HG02623 (cell line): Measurements from ENCODE around the gene C1QTNF9.
"Not testable (repeated sequence)": the region's sequence is repeated elsewhere in the genome, so short reads cannot be mapped to it uniquely, and the experiment has no call there.

ENCODE experiments used
- ATAC-seq: cut with Tn5 transposase; IDR thresholded peaks from one replicate; pipeline ENCODE4 v1.9.1; 2021; ENCODE audit warnings: moderate library complexity; ENCODE audit not compliant: unreplicated experiment

C1QTNF9 gene

DNA sequence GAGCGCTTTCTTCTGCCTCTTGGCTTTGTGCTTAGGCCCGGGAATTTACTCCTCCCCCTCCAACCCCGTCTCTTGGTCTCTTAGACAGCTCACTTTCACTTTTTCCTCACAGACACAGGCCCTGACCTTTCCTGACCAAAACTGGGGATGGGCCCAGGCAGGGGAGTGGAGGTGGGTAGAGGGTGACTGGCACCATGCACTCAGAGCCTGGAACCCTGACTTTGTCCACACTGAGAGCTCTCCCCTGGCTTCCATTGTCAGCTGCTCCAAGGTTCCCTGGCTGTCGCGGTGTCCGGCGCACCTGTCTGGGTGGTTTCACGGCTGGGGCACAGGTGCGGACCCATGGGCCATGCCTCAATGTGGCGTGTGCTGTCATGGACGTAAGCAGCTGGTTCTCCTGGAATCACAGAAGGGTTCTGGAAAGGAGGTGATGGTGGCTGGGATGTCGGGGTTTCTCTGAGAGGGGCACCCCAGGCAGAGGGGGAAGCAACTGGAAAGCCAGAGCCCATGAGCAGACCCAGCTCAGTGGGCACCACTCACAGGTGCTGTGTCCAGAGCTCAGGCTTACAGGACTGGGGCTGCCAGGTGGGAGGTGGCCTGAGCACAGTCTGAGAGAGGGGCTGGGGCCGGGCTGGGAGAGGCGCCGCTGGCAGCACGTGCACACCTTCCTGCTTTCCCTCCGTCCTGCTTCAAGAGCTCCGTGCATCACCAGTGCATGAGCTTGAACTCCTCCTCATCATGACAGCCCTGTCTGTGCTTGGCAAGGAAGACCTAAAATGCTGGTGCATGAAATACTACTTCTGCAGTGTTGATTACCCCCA is 28.0 kb upstream of the C1QTNF9 start:
- ATAC-seq = no peak

DNA sequence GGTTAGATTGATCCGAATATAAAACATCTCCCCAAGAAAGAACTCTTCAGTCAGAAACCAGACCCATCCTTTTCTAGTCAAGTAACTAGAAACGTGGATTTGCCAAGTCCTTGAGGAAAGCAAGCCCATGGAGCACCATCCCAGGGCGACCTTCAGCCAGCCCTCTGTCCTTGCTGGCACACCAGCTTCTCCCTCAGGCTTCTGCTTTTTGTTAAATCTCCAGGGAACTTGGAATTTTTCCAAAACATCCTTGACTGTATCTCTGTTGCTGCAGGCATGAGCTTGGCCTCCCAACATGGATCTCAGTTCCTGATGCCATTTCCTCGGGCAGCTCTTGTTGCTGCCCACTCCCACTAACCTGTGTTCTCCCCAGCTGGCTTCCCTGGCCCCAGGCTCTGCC is 27.1 kb upstream of the C1QTNF9 start:
- no peak for ATAC-seq

DNA sequence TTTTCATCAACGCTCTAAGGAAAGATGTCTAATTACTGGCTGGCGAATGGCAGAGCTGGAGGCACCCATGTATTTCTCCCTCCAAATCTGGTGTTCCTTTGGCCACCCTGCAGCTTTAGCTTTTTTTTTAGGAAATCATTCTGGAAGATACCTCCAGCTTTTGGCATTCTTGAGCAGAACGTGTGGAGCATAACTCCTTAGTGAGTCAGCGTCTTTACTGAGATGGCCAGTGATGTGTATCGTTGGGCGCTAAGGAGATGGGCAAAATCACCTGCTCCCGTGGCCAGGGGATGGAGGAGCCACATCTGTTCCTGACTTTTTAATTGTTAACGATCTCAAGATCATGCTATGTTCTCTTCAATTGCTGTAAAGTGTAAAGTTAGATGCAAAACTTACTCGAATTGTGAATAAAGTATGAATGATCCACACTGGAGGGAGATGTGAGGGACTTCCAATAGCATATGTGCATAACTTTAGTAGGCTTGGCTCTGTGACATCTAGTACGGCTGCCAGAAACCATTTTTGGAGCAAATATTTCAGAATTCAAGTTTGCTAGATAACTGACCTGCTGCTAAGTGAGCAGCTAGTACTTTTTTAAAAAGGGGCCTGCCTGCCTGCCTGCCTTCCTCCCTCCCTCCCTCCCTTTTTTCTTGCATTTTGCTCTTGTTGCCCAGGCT is 24.4 kb upstream of the C1QTNF9 start:
- no peak for ATAC-seq

DNA sequence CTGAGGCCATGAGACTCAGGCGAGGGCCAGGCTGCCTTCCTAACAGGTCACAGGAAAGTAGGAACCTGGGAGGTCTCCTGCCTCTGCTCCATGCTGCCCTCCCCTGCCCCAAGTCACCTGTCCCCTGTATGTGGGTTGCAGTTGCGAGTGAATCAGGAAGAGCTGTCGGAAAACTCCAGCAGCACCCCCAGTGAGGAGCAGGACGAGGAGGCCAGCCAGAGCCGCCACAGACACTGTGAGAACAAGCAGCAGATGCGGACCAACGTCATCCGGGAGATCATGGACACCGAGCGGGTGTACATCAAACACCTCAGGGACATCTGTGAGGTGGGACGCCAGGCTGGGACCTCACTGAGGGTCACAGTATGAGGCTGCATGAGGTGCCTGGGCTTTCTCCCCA is 22.8 kb upstream of the C1QTNF9 start:
- no peak for ATAC-seq

DNA sequence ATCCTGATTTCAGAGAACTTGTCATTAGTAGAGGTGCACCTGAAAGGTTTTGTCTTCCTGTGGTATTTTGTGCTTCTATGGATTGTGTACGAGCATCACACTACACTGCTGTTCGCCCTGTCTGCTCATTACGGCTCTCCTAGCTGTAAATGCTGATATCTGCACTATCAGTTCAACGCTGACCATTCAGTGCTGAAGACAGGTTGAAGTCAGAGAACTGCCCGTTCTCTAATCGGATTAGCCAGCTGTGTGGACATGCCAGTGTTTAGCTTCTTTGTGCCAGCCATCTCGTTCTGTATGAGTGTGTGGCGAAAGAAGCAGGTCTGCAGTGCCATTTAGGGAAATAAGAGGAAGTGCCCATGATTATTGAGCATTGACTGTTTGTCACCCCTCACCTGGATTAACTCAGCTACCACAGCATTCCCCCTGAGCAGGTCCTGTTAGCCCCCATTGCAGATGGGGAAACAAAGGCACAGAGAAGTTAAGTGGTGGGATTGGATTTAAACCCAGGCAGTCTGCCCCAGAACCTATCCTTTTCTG is 21.6 kb upstream of the C1QTNF9 start:
- ATAC-seq = no peak

DNA sequence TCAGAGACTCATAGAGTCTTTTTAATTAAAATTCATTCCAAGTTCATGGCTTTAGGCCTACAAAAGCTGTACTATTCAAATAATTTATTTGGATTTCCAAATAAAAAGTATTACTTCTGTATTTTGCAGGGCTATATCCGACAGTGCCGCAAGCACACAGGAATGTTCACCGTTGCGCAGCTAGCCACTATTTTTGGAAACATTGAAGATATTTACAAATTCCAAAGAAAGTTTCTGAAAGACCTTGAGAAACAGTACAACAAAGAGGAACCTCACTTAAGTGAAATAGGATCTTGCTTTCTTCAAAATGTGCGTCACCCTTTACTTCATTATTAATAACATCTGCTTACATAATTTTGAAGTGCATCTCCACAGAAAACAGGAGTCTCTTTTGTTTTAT is 20.5 kb upstream of the C1QTNF9 start:
- ATAC-seq = no peak

DNA sequence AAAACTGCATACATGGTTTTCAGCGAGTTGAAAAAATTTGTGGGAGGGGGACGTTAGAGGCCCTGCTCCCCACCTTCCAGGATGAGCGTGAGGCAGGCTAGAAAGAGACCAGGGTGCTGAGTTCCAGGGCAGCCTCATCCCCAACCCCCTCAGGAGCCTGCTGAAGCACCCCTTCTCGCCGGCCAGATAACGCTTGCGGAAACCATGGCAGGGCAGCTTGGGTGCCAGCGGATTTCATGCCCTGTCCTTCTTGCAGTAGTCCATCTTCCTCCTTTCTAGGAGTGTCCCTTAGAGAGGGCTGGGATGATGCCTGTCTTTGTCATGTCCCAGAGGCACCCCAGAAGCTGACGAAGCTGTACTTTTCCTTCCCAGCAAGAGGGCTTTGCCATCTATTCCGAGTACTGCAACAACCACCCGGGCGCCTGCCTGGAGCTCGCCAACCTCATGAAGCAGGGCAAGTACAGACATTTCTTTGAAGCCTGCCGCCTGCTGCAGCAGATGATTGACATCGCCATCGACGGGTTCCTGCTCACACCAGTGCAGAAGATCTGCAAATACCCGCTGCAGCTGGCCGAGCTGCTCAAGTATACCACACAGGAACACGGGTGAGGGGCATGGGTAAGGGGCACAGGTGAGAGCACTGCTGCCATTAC is 19.0 kb upstream of the C1QTNF9 start:
- ATAC-seq = no peak

DNA sequence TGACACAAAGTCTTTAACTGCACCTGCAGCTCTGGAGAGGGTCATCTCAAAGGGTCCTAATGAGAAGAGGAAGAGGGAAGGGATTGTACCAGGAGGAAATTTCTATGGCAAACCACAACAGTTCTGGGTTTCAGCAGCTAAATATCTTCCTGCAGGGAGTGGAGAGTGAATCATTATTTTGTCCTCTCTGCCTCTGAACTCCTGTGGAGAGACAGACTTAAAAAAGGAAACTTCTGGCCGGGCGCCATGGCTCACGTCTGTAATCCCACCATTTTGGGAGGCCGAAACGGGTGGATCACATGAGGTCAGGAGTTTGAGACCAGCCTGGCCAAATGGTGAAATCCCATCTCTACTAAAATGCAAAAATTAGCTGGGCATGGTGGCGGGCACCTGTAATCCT is 16.9 kb upstream of the C1QTNF9 start:
- ATAC-seq = no peak

DNA sequence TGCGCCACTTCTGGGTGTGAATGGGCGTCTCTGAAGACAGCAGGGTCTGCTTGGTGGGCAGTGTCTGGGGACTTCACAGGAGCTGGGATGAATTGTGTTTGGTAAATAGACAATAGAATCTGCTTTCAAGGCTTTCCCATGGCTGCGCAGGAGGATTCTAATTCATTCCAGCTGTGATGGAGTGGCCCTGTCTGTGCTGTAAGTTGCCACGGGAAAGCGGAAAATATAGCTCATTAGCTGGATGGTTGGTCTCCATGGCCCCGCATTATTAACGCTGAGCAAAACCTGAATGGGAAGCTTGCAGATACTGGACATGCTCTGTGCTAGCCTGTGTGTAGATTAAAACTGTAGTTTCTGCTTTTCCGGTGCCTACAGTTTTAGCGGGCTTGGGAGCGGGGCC is 15.6 kb upstream of the C1QTNF9 start:
- no peak for ATAC-seq

DNA sequence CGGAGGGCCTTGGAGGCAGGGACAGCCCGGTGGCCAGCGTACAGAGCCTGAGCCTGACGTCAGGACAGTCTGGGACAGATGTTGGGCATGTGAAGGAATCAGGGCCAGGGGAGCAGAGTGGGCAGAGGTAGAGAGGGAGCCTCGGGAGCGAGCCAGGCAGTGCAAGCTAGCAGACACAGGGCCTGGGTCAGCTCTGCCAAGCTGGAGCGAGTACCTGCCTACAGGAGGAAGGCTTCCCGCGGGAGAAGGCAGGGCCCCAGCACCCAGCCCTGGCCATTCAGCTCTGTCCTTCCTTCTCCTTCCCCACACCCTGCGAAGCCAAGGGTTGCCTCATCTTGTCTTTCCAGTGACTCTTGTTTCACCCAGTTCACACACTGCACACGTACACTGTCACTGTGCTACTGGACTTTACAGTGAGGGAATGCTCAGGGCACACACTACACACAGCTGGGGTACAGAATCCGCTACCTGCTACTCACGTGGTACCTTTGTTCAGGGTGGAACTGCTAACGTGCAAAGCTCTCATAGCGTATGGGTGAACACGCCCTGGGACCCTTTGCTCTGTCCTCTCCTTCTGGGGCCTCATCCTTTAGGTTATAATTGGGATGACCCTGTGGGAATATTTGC is 9.8 kb upstream of the C1QTNF9 start:
- no peak for ATAC-seq

DNA sequence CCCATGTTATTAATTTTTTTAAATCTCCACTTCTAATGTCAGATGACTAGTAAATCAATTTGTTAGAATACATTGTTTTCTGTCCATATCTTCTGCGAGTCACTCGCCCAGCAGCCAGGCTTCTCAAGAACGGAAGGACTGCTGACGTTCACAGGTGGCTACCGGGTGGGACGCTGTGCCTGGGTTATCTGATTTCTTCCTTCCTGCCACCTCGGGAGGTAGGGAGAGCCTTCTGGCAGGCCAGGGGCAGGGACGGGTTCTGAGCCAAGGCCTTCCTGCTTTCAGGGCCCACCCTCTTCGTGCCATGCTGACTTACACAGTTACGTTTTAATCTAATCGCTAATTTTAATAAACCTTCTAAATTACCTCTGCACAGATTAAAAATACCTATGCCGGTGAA is 7.9 kb upstream of the C1QTNF9 start:
- ATAC-seq = no peak

DNA sequence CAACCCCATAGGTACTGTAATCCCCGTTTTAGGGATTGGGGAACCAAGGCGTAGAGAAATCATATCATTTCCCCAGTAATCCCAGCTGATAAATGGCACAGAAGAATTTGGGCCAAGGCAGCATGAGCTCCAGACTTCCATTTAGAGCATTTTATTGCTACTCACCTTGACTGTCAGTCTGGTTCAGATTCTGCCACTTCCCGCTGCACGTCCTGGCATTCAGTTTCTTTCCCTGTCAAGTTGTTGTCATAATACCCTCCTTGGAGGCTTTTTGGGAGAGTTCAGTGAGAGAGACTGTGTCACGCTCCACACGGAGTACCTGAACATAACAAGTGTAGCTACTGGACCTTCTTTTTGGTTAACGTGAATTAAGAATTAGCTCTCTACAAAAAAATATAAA is 7.5 kb upstream of the C1QTNF9 start:
- ATAC-seq = no peak

DNA sequence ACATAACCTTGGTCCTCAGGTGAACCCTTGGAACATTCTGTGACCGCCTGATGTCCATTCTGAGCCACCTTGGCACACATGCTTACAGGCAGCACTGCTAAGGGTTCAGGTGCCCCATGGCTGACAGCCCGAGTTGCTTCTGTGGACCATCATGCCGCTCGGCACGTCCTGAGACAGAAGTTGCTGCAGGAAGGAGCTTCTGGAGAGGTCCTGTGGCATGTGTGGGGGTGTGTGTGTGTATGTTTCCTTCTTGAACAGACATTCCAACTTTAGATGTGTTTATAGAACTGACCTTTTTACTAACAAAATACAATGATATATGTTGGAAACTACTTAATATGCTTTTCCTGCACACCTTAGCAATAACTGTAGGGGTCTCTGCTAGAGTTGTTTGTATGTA is 4.8 kb upstream of the C1QTNF9 start:
- ATAC-seq = no peak

DNA sequence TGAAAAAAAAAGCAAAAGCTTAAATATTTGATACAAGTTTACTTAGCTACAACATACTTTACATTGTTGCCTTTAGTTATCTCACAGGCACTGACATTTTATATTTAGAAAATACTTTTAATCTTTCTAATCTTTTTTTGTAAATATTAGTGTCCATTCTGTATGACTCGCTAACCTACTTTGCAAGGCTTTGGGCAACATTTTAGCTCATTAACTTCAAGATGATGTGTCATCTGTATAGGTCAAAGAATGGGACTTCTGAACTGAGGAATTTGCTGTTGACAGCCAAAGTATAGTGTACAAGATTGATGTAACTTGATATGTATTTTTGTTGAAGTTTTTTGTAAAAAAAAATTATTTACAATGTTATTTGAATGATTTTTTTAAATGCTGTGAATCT is 2.7 kb upstream of the C1QTNF9 start:
- ATAC-seq = no peak

DNA sequence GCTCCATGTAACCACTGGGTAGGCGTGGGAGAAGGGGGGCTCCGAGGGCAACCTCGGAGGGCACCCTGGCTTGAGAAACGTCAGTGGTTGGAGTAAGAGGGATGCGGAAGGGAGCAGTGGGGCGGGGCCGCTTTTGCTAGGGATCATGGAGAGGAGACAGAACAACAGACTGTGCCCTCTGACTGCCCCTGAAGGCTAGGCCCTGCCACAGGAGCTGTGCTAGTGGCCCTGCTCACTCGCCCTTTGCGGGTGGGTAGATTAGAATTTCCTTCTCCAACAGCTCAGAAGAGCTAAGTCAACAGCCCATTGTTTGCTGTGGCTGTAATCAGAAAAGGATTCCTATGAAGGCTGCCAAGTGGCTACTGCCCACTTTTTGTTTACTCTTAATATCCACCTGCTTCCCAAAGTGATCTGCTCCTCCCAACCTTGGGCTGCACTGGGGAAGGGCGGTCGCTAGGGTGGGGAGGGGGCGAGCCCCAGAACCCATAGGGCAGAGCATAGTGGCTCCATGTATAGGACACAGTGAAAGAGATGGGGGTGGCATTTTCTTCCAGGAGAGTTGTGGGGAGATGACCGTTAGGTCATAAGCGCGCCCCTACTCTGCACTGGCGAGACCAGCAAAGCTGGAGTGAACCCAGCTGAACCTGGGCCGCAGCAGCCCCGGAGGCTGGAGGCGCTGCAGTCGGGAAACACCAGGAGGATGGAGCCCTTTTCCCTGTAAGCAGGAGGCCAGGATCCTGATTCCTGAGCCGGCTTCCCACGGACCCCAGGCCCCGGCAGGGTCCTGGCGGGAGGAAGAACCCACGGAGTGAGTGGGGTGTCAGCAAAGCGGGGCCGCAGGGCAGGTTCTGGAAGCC is 1.9 kb upstream of the C1QTNF9 start:
- ATAC-seq = no peak

DNA sequence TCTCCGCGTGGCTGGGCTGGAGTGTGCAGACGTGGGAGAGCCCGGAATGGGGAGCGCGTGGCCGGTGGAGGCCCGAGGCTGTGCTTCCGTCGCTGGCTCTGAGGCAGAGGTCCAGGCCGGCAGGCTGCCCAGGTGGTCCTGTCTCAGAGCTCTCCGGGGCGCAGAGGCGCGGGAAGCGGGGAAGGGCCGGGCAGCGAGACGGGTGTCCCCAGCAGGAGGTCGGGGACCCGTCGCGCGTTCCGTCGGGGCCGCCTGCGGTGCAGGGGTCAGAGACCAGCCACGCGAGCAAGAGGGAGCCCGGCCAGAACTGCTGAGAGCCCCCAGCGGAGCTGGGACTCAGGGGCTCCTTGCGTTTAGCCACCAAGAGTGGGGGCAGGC is 1.3 kb upstream of the C1QTNF9 start:
- ATAC-seq = no peak

DNA sequence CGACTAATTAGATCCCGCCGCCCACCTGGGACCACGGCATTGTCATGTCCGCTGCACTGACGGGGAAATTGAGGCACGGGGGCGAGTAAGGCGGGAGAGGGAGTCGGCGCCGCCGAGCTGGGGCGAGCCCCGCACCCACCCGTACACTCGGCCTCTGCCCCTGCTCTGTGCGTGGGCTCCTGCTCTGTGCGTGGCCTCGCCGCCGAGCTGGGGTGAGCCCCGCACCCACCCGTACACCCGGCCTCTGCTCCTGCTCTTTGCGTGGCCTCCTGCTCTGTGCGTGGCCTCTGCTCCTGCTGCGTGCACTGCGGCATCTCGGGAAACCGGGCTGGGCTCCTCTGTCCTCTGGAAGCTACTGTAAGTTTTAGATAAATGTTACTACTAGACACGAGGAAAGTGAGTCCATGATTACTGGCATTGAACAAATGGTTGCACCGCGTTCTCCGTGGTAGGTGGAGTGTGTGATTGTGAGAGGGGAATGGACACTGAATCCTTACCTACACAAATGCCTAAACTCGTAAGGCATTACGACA is 826 bp upstream of the C1QTNF9 start:
- no peak for ATAC-seq

DNA sequence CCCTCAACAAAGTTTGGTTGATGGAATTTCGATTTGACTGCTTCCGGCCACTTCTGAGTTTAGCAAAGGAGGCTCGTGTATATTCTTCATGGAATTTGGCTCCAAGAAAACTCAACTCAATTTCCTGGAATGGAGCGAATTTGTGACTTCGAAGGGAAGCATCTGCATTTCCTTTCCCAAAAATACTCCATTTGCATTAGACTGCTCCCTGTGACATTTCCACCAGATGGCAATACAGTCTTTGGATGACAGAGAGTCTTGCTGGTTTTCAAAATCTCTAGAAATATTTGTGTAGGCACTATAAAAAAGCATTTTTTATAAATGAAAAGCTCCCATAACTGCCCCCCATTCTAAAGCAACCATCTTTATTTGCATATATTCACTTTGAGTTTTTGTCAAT is 4.1 kb downstream of the C1QTNF9 start:
- no peak for ATAC-seq

DNA sequence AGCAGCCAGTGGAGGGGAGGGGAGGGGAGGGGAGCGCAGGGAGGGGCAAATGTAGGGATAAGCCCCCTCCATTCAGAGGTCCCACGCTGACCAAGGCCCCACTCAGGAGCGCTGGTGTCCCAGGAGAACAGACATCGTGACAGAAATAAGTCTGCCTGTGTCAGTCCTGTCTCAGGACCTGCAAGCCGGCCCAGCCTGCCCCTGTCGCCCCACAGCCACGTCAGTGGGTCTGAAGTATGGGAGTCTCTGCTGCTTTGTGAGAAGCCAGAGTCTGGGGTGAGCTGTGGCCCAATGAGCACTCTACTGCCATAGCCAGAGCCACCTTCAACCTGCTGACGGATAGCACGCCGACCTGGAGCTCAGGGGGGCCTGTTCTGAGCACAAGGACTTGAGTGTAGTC is 8.5 kb downstream of the C1QTNF9 start:
- not testable (repeated sequence) for ATAC-seq

DNA sequence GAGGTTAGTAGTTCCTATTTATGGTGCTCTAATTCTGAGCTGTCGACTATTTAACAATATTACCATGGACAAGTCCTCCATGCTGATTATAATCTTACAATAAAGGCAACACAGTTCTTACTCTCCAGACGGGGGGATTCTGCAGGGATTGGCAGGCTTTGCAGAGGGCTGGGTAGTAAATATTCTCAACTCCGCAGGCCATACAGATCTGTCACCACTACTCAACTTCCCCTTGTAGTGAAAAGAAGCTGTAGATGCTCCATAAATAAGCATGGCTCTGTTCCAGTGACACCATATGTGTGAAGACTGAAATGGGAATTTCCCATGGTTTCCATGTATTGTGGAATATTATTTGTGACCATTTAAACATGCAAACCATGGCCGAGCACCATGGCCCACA is 9.5 kb downstream of the C1QTNF9 start:
- ATAC-seq = not testable (repeated sequence)
